HG03025 (cell line): ENCODE results near the gene CXCL17.
A peak's percentile ranks its signal among the peaks of the same experiment; 100 is the strongest.
"Not testable (repeated sequence)": the region's sequence is repeated elsewhere in the genome, so short reads cannot be mapped to it uniquely, and the experiment has no call there.

Experiments used
- ATAC-seq: cut with Tn5 transposase; IDR thresholded peaks from one replicate; pipeline ENCODE4 v1.9.1; 2021; ENCODE audit warnings: mild to moderate bottlenecking, moderate library complexity; ENCODE audit not compliant: unreplicated experiment, low FRiP score

The CXCL17 gene

DNA sequence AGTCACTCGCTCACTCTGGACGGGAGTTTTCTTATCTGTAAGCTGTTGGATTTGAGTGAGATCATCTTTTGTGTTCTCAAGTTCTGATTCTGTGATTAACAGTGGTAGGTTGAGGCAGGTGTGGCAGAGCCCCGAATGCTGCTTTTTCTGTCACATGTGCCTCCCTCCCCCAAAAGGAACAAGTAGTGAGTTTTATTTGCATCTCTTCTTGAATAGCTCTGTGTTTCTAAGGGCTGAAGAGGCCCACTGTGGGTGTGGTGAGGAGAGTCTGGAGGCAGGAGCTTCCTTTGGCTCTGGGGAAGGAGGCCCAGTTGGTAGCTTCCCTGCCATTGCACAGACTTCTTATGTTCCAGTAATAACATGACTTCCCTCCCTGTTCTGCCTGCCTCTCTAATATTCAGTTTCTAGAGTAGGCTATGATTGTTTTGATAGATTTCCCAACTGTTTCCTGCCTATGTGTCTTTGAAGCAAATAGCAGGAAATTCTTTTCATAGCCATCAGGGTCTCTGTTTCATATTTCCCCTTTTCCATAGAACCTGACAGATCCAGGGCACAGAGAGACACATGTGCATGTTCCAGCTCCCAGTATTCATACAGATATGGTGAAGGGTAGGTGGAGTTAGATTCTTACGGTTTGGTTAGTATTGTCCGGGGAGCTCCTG lies 23.9 kb upstream of the CXCL17 start:
- no peak for ATAC-seq

DNA sequence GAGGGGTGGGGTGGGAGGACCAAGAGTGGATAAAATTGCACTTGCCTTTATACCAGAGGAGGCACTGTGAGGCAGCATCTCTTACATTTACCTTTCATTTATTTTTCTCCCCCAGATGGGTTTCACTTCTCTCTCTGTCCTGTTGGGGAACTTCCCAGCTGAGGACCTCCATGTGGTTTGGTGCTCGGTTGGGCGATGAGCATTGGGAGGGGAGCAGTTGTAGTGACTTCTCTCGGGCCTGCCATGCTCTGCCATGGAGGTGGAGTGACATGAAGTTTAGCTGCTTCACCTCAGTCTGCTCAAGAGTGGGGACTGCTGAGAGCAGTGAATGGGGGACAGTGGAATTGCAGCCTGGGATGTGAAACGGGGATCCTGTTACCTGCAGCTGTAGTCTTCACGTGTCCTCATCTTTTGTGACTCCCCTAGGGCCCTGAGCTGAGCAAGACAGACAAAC lies 23.1 kb upstream of the CXCL17 start:
- ATAC-seq: peak; percentile 61

DNA sequence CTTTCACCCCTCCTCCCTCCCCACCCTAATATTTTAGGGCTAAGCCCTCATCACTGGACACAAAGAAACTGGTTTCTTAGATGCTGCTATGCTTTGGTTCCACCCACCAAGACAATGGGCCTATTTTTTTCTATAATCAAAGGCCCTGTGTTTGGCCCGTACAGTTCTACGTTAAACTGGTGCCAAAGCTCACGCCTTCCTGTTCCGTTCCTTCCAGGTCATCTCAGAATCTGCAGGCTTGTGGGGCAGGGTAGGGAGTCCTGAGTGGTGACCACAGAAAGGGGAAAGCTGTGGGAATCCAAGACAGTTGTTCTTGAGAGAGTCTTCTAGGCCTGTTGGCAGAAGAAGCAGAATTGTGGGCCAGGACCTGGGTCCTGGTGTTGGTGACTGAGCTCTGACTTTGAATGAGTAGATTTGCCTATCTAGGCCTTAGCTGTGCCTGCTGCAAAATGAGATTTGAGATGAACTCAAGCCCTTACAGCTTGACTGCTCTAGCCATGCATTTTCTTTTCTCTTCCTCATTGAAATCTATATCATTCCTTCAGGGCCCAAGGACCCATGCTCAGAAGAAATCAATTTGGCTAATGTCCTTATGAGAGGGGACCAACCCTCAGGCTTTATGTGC lies 19.1 kb upstream of the CXCL17 start:
- no peak for ATAC-seq

DNA sequence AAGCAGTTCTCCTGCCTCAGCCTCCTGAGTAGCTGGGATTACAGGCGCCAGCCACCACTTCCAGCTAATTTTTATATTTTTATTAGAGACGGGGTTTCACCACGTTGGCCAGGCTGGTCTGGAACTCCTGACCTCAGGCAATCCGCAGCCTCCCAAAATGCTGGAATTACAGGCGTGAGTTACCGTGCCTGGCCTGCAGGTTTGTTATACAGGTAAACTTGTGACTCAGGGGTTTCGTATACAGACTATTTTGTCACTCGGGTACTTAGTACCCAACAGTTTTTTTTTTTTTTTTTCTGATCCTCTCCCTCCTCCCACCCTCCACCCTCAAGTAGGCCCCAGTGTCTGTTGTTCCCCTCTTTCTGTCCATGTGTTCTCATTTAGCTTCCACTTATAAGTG lies 18.5 kb upstream of the CXCL17 start:
- ATAC-seq: not testable (repeated sequence)

DNA sequence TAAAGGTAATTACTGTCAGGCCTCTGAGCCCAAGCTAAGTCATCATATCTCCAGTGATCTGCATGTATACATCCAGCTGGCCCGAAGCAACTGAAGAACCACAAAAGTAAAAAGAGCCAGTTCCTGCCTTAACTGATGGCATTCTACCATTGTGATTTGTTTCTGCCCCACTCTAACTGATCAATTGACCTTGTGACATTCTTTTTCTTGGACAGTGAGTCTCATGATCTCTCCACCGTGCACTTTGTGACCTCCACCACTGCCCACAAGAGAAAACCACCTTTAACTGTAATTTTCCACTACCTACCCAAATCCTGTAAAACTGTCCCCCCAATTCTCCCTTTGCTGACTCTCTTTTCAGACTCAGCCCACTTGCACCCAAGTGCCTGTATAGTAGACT lies 17.2 kb upstream of the CXCL17 start:
- no peak for ATAC-seq

DNA sequence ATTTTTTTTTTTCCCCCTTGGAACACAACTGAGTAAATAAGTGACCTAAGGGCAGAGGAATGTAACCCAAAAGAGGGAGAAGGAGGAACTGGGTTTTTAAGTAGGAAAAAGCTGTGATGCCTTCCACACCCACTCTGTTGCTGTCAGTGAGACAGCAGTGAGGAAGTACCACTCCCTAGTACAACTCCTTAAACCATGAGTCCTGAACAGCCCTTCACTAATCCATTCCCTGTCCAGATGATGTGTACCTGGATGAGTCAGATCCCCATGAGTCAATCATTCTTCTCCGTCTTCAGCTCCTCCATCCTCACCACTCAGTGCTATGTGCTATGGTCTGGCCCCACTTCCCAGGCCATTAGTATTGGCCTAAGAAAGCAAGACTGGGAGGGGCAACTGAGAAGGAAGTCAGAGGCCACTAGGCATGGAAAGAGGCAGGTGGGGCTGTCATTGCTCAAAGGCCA lies 12.9 kb upstream of the CXCL17 start:
- no peak for ATAC-seq

DNA sequence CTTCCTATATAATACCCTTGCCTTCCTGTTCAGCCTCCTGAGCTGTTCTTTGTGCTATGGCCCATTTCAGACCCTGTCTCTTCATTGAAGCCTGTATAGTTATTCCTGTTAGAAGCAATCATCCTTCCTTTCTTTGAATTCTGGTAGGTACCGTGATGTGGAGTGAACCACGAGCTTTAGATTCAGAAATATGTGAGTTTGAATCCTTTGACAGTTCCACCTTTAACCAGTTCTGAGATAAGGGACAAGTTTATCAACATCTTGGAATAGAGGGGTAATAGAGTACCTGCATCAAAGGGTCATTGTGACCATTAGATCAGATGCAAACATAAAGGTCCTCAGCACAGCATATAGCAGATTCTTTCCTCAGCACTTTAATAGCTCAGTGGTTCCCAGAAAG lies 12.3 kb upstream of the CXCL17 start:
- ATAC-seq: no peak

DNA sequence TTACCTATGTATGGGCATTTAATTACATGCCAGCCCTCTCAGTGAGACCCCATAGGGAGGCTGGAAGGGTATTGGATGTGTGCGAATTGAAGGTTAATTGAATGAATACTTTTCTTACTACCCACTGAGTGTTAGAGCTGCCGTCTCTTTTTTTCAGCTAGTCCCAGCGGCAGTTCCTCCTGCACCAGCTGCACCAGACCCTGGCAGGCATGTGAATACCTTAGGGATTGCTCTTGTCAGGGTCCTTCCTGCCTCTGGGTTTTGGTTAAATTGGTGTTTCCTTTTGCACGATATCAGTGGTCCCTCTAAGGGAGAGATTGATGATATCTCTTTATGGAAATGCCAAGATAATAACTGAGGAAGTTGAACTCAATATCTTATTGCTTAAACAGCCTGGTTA lies 9.8 kb upstream of the CXCL17 start:
- no peak for ATAC-seq

DNA sequence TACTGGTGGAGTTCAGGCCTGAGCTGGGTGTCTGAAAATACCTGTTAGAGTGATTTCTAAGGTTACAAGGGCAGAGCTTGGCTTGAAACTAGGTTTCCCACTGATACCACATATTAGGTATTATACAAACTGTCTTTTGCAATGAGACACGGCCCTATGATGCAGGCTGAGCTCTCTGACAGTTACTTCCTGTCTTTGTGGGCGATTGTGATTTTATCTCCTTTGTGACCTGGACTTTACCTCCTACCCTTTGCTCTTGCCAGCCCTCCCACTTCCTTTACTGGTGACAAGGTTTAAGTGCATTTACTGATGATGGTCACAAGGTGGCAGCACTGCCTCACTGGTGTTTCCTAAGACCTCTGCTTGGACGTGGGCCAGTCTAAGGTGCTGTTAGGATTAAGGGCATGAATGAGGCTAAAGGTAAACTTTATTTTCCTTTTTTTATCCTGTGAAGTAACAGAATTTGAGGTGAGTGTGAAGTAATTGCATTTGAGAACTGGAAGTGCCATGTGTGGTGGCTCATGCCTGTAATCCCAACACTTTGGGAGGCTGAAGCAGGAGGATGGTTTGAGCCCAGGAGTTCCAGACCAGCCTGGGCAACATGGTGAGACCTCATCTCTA lies 7.7 kb upstream of the CXCL17 start:
- ATAC-seq: no peak

DNA sequence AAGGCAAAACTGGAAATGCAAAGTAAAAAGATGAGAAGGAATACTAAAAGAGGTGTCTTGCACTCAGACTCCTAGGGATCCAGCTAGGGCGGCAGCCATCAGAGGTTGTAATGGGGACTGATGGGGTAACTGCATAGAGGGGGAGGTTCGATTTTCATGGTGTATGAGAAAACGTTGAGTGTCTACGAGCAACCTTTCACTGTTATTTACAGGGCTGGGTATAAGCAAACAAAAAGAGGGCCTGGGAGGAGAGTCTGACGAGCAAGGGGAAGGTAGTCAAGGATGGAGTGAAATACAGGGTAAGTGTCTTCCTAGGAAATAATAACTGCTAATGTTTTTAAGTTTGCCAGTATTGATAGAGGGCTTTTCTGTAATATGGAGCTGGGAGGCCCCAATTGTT lies 5.6 kb upstream of the CXCL17 start:
- not testable (repeated sequence) for ATAC-seq

DNA sequence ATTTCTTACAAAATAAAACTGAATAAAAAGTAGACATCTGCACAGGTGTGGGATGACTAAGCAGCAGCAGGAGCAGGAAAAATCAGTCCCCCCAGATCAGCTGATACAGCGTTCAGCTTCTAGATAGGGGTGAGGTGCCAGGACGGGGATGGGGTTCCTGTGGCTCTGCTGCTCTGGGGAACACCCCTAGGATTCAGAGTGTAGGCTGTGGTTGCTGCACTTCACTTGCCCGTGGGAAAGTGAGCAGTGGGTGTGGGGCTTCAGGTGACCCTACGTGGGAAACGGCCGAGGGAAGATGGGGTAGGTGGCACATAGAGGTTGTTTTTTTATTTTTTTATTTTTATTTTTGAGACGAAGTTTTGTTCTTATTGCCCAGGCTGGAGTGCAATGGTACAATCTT lies 3.2 kb upstream of the CXCL17 start:
- no peak for ATAC-seq

DNA sequence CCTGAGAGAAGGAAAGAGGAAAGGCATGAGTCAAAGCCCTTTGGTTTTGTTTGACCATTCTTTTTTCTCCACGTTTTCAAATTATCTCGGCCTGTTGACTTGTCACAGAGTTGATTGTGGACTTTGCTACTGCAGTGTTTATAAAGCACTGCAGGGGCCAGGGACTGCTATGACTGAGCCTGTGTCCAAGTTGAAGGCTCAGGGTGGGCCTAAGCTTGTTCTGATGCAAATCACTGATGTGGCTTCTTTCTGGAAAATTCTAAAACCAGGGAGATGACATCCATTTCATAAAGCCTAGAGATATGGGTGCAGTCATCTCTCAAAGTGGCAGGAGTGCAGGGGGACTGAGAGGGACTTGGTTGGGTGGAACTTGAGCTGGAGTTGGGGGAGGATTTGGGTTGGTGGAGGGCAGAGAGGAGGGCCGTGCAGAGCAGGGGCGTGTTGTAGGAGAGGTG lies 1.2 kb upstream of the CXCL17 start:
- ATAC-seq: no peak

DNA sequence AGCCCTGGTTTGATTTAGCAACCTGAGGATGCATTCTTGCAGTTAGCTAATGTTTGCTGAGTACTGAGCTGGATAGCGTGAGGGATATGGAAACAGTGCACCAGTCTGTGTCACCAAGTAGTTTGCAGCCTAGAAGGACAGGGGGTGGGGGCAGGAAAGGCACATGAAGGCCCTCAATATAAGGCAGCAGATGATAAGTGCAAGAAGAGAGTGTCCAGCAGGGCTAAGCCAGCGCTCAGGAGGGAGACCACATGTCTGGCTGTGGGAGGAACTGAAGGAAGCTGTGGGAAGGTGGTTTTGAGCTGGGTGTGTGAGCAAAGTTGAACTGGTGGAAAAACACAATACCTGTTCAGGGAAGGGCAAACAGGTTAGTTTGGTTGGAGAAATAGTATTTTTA lies 1.7 kb downstream of the CXCL17 start:
- ATAC-seq: no peak

DNA sequence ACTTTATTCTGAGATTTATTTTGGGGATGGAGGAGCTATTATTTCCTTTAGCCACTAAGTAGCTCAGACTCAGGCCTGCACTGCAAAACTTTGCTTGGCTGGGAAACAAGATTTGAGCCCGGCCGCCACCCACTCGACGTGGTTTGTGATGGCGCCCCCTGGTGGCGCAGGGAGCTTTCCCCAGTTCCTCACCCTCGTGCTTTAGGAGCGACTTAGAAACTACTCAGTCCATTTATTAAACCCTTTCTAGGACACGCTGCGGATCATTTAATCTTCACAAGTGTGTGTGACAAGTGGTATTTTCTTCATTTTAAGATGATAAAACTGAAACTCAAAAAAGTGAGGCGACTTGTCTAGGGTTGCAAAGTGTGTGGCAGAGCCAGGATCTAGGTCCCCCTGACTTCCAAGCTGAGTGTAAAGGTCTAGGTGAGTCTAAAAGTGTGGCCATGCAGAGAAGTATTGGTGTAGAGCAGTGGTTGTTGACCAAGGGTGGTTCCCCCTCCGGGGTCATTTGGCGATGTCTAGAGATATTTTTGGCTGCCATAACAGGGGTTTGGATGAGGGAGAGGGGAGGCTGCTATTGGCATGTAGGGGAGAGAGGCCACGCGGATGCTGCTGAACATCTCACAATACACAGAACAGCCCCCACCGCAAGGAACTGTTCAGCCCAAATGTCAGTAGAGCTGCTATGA lies 2.2 kb downstream of the CXCL17 start:
- ATAC-seq: no peak

DNA sequence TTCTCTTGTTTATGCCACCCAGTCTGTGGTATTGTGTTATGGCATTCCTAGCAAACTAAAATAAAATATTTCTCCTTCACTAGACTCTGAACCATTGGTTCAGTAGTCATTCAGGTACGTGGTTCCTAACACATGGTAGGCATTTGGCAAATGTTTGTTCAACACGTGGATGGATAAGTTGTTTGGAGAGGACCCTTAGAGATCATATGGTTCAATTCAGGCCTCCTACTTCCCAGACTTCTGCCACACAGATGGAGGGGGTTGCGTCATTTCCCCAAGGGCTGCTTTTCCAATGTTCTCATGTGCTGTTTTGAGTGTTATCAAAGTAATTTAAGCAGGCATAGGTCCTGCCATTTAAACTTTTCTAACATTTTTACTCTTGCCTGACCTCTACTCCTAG lies 6.7 kb downstream of the CXCL17 start:
- ATAC-seq: no peak

DNA sequence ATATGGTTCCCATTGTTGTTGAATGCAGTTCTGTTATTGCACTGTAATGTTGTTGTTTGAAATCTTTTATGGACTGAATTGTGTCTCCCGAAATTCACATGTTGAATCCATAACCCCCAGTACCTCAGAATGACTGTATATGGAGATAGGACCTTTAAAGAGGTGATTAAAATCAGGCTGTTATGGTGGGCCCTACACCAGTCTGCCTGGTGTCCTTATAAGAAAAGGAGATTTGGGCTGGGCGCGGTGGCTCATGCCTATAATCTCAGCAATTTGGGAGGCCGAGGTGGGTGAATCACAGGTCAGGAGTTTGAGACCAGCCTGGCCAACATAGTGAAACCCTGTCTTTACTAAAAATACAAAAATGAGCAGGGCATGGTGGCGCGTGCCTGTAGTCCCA lies 7.4 kb downstream of the CXCL17 start:
- ATAC-seq: no peak

DNA sequence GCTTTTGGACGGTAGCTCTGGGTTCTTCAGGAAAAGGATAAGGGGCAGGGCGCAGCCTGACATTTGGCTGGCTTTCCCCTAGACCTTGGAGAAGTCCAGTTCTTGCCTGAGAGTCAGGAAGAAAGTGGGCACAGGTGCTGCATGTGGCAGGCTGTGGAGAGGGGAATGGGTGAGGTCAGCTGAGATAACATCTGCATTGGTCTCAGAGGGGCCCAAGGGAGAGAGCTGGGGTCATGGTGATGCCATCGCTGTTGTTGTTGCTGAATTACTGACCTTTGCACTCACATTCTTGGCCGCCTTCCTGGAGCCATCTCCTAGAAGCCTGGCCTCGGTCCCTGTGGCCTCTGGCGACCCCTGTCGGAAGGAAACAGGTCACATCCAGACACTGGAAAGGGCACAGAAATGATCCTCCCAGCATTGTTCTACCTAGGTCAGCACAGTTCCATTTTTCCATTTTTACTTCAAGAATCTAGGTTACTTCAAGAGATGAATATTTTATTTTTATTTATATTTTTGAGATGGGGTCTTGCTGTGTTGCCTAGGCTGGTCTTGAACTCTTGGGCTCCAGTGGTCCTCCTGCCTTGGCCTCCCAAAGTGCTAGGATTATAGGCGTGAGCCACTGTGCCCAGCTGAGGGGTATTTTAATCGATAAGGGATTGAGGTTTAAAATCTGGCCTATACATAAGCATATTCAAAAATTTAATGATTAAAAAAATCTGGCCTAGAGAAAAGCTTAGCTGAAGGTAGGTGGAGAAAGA lies 9.1 kb downstream of the CXCL17 start:
- ATAC-seq: no peak

DNA sequence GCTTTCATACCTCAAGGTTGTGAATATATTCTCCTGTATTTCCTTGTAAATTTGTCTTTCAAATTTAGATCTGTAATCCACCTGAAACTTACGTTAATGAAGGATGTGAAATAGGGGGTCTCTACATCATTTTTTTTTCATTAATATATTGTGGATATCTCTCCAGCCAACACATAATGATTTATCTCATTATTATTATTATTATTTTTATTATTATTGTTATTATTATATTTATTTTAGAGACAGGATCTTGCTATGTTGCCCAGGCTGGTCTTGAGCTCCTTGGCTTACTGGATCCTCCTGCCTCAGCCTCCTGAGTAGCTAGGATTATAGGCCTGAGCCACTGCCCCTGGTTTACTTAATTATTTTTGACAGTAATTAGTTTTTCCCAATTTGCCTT lies 11.3 kb downstream of the CXCL17 start:
- ATAC-seq: no peak

DNA sequence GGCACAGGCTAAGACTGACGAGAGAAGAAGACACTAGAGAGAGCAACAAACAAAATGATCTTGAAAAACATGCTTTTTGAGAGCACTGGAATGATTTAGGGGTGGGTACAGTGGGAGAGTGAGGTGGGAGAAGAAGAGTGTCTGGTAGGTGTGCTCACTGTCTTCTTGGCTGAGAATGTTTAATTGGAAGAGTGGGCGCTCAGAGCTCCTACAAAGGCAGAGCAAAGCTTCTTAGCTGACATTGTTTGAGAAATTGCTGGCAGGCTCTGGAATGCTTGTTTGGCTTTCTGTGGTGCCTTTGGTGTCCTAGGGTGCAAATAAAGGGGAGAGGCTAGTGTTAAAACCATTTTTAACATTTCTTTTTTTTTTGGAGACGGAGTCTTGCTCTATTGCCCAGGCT lies 14.1 kb downstream of the CXCL17 start:
- no peak for ATAC-seq

DNA sequence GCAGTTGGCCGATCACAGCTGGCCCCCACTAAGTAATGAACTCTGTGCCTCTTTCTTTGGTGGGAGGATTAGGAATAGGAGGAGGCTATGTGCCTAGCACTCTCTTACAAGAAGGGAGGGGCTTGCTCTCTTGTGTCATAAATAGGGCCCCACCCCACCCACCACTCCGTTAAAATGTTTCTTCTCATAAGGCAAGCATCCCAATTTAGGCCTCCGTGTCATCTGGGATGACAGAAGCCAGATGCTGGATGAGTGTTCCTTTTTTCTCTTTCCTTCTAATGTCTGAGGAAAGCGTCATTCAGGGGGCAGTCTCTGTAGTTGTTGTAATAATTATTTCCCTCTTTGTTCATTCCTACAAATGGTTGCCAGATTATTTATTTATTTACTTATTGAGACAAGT lies 15.4 kb downstream of the CXCL17 start, which contains the start of gene LIPE:
Gene LIPE (minus strand): TSS at position 76 of the 400 bp plus-strand sequence. CDS start 239 bp downstream, outside the sequence.
- no peak for ATAC-seq
